CD4-positive, alpha-beta T cell (primary cell): ENCODE results near the gene SLC26A2. TPM values are rescaled to one million over a fixed set of nuclear protein-coding genes. Genes with fewer than 3 reads are reported as not detected.

Experiments used
- ATAC-seq: fragments of 200-7000 bp; cut with Tn5 transposase; one replicate; pipeline ENCODE4 v1.10.0; 2022; ENCODE audit warnings: mild to moderate bottlenecking; ENCODE audit not compliant: poor library complexity
- CTCF ChIA-PET: fragments of 350-600 bp; sonication (Branson Sonifier 250); formaldehyde crosslinking; loops from one replicate; lab custom pipeline; 2021; ENCODE audit warnings: antibody characterized with exemption, inconsistent platforms; lab: Charles Lee
- POLR2A ChIA-PET: fragments of 350-600 bp; sonication (Branson Sonifier 250); formaldehyde crosslinking; loops from one replicate; lab custom pipeline; 2021; ENCODE audit warnings: antibody characterized with exemption, inconsistent platforms; lab: Charles Lee
- DNase-seq, 14 experiments: peaks; one replicate each; pipeline ENCODE4 v3.0.0-alpha.2; 2013 to 2020; ENCODE audit warnings: mixed read lengths in 2 of 14
- H3K27ac ChIP-seq, 2 donors: one replicate each; pipeline versions ENCODE4 v1.5.1 to v1.7.0; 2013; ENCODE audit warnings: low read length in 2 of 2, low read depth in 1 of 2, mild to moderate bottlenecking in 1 of 2
- H3K27me3 ChIP-seq, 2 experiments: 1 replicate in 1 of 2; 2 replicates in 1 of 2; pipeline versions ENCODE4 v1.6.1 to v1.7.0; 2013; ENCODE audit warnings: low read length in 2 of 2, control low read depth in 1 of 2, mild to moderate bottlenecking in 1 of 2, moderate library complexity in 1 of 2; ENCODE audit not compliant: insufficient read depth in 2 of 2, control insufficient read depth in 1 of 2
- H3K36me3 ChIP-seq: one replicate; pipeline ENCODE4 v1.6.1; 2013; ENCODE audit warnings: low read length, control low read depth; ENCODE audit not compliant: insufficient read depth
- H3K4me1 ChIP-seq: one replicate; pipeline ENCODE4 v1.6.1; 2013; ENCODE audit warnings: low read length, control low read depth; ENCODE audit not compliant: insufficient read depth
- H3K4me3 ChIP-seq: one replicate; pipeline ENCODE4 v1.5.1; 2013; ENCODE audit warnings: mild to moderate bottlenecking, low read length, moderate library complexity
- H3K9me3 ChIP-seq, 2 experiments: 1 replicate in 1 of 2; 2 replicates in 1 of 2; pipeline versions ENCODE4 v1.6.1 to v1.7.0; 2013; ENCODE audit warnings: low read length in 2 of 2, mild to moderate bottlenecking in 2 of 2, control low read depth in 1 of 2, moderate library complexity in 1 of 2; ENCODE audit not compliant: control insufficient read depth in 1 of 2, insufficient read depth in 1 of 2
- H3K27ac Mint-ChIP-seq: one replicate; pipeline ENCODE4 v1.8.0; 2020; ENCODE audit warnings: mixed read lengths
- H3K27me3 Mint-ChIP-seq: one replicate; pipeline ENCODE4 v1.8.0; 2021; ENCODE audit warnings: mixed read lengths
- H3K36me3 Mint-ChIP-seq: one replicate; pipeline ENCODE4 v1.8.0; 2021; ENCODE audit warnings: low read depth, mixed read lengths
- H3K4me1 Mint-ChIP-seq: one replicate; pipeline ENCODE4 v1.8.0; 2021; ENCODE audit warnings: low read depth, mixed read lengths
- H3K4me3 Mint-ChIP-seq: one replicate; pipeline ENCODE4 v1.8.0; 2020; ENCODE audit warnings: mild to moderate bottlenecking, mixed read lengths
- H3K9me3 Mint-ChIP-seq: one replicate; pipeline ENCODE4 v1.8.0; 2020; ENCODE audit warnings: mixed read lengths
- intact Hi-C, 2 experiments: fragments of 100-400 bp; cut with DNase I in 1 of 2; cut with micrococcal nuclease in 1 of 2; formaldehyde crosslinking; loops; one replicate each; pipeline versions ENCODE4 v1.15.1 to v1.9.0; 2023 to 2025; cut with DNase I, micrococcal nuclease
- total RNA-seq, 174 experiments: library from RNA in 2 of 174; stranded (reverse) in 2 of 174; gene quantifications; one replicate each; pipeline ENCODE4 v1.2.3 and lab custom pipeline; 2021 to 2026
- TF ChIP-seq, protein P1 (sequence below): fragments of 200-600 bp; IDR thresholded peaks from one replicate; pipeline ENCODE4 v1.8.0; 2022; ENCODE audit warnings: antibody characterized with exemption, mild to moderate bottlenecking

Gene SLC26A2
- total RNA-seq, 2 experiments from 2014 or later = 2.8 to 4.2 TPM

DNA sequence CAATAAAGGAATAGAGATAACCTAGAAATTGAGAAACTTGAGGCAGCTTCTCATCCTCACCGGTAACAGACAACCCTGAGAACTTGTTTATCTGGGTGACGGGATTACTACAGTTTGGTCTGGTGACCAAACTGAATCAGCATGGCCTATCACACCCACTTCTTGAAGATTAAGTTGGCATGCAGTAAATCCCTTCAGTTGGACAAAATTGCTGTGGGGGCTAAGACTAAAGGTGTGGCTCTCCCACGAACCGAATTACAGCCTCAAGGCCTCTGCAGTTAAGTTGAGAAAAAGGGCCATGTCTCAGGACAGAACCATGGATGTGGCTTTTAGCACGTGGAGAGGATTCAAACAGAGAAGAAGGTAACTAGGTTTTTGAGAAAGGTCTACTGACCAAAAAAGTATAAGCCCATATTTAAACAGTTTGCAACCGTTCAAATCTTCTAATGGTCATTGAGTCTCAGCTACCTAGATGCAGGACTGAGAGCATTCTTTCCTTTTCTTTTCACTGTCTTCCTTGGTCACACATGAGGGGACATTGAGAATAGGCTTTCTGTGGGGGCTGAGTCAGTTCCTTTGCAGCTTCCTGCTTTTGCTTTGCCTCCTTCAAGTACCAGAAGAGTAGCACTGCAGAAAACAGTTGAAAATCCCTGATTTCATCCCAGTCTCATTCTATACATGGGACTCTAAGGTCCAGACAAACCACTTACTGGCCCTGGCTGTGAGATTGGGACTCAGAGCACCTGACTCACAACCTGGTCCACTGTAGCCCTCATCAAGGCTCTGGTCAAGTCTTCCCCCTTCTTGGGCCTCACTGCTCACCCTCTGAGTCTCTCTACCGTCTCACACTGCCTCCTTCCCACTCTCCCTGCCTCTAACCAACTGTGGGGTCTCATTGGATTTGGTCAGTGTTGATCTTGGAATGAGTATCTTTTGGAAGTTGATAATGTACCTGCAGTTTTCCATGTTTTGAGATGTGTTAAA, 46.8 kb upstream of the SLC26A2 start:
- no peaks in the 10 kb centered on the region for H3K9me3 Mint-ChIP-seq
- intact Hi-C loops = no loop called here
- Histone ChIP-seq H3K36me3 (no peaks in the 10 kb centered on the region), H3K27me3 (peaks cover 0 to 11% of the 10 kb centered on the region in 2 experiments), H3K9me3 (no peaks in the 10 kb centered on the region), H3K4me3 (no peak overlapping the region), H3K27ac (no peak overlapping the region), H3K4me1 (no peaks in the 10 kb centered on the region)
- ChIA-PET CTCF (no interaction called here), POLR2A (no interaction called here)
- no peak overlapping the region for H3K4me3 Mint-ChIP-seq
- no peaks in the 10 kb centered on the region for H3K4me1 Mint-ChIP-seq
- TF ChIP-seq, protein P1, sequence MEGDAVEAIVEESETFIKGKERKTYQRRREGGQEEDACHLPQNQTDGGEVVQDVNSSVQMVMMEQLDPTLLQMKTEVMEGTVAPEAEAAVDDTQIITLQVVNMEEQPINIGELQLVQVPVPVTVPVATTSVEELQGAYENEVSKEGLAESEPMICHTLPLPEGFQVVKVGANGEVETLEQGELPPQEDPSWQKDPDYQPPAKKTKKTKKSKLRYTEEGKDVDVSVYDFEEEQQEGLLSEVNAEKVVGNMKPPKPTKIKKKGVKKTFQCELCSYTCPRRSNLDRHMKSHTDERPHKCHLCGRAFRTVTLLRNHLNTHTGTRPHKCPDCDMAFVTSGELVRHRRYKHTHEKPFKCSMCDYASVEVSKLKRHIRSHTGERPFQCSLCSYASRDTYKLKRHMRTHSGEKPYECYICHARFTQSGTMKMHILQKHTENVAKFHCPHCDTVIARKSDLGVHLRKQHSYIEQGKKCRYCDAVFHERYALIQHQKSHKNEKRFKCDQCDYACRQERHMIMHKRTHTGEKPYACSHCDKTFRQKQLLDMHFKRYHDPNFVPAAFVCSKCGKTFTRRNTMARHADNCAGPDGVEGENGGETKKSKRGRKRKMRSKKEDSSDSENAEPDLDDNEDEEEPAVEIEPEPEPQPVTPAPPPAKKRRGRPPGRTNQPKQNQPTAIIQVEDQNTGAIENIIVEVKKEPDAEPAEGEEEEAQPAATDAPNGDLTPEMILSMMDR = no peak
- ATAC-seq (no peak), DNase-seq (no peak)
- peaks cover 37% of the 10 kb centered on the region for H3K27me3 Mint-ChIP-seq
- H3K27ac Mint-ChIP-seq = no peak overlapping the region
- H3K36me3 Mint-ChIP-seq = no peaks in the 10 kb centered on the region

DNA sequence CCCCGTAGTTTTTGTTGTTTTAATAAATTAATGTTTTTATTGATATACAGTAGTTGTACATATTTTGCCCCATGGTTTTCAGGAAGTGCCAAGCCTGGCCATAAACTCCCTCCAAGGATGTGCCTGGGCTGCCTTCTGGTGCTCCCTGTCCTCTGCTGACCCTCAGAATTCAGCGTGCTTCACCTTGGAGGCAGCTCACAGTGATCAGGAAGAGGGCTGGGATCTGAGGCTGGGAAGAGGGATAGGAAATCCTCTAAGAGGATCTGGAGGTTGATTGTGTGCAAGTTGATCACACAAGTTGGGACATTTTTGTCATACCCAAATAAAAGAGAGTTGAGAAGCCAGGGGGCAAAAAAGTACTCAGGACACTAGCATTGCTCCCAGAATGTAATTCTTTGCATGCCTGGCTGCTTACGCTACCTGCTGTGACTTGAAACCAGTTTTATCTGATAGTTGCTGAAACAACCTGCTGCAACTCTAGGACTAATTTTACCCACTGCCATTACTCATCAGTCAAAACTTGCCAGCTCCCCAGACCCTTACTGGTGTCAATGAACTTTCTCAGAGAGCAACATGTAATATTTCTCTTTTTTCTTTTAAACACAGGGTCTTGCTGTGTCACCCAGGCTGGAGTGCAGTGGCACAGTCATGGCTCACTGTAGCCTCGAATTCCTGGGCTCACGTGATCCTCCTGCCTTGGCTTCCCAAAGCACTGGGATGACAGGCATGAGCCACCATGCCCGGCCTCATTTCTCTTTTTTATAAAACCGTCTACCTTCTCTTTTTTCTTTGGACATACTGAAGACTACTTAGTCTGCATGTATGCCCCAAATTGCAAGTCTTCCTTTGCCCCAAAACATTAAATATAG, 44.9 kb upstream of the SLC26A2 start:
- Histone ChIP-seq H3K4me1 (no peaks in the 10 kb centered on the region), H3K36me3 (no peaks in the 10 kb centered on the region), H3K27me3 (peaks cover 0 to 8% of the 10 kb centered on the region in 2 experiments), H3K9me3 (no peaks in the 10 kb centered on the region), H3K27ac (no peak overlapping the region), H3K4me3 (no peak overlapping the region)
- ChIA-PET CTCF (interaction anchor here (0.7 kb wide), 1 partner anchor 106 kb away, joined by 3 read pairs; no protein-coding TSS in a partner anchor), POLR2A (no interaction called here)
- intact Hi-C loops = no loop called here
- no peak for DNase-seq
- TF ChIP-seq, protein P1 = no peak
- Mint-ChIP-seq H3K36me3 (no peaks in the 10 kb centered on the region), H3K4me1 (no peaks in the 10 kb centered on the region), H3K4me3 (no peak overlapping the region), H3K9me3 (no peaks in the 10 kb centered on the region), H3K27me3 (peaks cover 29% of the 10 kb centered on the region), H3K27ac (no peak overlapping the region)
- ATAC-seq = no peak

DNA sequence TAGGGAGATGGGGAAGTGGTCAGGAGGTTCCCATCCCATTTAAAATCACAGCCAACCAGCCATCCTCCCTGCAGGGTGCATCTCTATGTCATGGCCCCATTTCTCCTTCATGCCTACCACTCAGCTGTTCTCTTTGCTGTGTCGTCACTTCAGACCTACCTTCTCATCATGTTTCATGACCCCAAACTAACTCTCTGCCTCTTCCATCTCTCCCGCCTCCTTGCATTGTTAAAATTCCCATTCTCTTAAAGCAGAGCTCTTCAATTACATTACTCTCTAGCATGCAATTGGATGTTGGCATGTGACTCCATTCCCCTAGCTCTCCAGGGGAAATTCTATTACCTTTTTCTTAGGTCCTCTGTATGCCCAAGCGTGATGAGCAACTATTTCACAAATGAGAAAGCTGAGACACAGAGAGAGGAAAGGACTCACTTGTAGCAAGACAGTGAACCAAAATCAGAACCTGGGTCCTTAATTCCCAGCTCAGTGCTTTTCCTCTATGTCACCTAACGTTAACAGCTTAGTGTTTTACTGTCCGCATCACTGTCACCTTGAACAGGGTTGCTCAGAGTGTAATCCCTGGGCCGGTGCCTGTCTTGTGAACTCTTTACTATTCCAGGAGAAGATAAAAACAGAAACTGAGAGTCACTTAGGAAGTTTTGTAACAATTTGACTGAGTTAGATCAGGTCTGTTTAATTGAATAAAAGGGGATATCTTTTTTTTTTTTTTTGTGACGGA, 44.1 kb upstream of the SLC26A2 start:
- ATAC-seq = no peak
- Mint-ChIP-seq H3K4me1 (no peaks in the 10 kb centered on the region), H3K27ac (no peak overlapping the region), H3K4me3 (no peak overlapping the region), H3K9me3 (no peaks in the 10 kb centered on the region), H3K27me3 (peaks cover 23% of the 10 kb centered on the region), H3K36me3 (no peaks in the 10 kb centered on the region)
- TF ChIP-seq, protein P1 = no peak
- no peak for DNase-seq
- Histone ChIP-seq H3K36me3 (no peaks in the 10 kb centered on the region), H3K27me3 (peaks cover 0 to 2% of the 10 kb centered on the region in 2 experiments), H3K9me3 (no peaks in the 10 kb centered on the region), H3K27ac (no peak overlapping the region), H3K4me1 (no peaks in the 10 kb centered on the region), H3K4me3 (no peak overlapping the region)
- POLR2A ChIA-PET = interaction anchor here (0.6 kb wide), 1 partner anchor 463 kb away, joined by 3 read pairs; no protein-coding TSS in a partner anchor
- intact Hi-C loops = no loop called here
- CTCF ChIA-PET = no interaction called here
